Neural cell (in vitro differentiated cells): ENCODE data around the gene BCL2.

Experiments used
- EZH2 ChIP-seq: fragments of 200-600, 300-800 bp; shearing (Covaris generic), sonication (generic); IDR thresholded peaks from 2 replicates; pipeline ENCODE4 v1.6.1; 2014; ENCODE audit warnings: antibody characterized with exemption, low read length, borderline replicate concordance, mild to moderate bottlenecking; ENCODE audit not compliant: insufficient read depth, poor library complexity, severe bottlenecking
- POLR2AphosphoS5 ChIP-seq: IDR thresholded peaks from 2 replicates; pipeline ENCODE4 v1.6.1; 2012
- RAD21 ChIP-seq: fragments of 450-650 bp; conservative IDR thresholded peaks from 2 replicates; pipeline ENCODE4 v1.6.1; 2014; ENCODE audit warnings: antibody characterized with exemption, mild to moderate bottlenecking, moderate library complexity
- TF ChIP-seq, protein P1 (sequence below): fragments of 450-650 bp; IDR thresholded peaks from 2 replicates; pipeline ENCODE4 v1.5.1; 2014; ENCODE audit warnings: antibody characterized with exemption, mild to moderate bottlenecking, moderate library complexity; ENCODE audit not compliant: poor library complexity, severe bottlenecking

DNA sequence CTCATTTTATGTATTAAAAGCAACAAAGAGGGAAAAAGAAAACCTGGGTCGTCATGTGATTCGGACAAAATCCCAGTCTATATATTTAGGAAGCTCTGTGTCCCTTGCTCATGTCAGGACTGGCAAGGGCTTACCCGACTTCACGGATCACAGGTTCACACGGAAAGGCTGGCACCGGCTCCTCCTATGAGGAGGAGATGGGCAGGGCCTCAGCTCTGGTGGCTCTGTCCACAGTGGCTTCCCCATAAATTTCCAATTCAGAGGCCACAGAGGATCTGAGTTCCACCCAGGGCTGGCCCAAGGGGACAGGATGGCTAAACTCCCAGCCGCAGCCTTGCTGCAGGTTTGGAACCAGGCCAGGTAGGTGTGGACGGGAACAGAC is 186.8 kb downstream of the BCL2 start:
- TF ChIP-seq, protein P1, sequence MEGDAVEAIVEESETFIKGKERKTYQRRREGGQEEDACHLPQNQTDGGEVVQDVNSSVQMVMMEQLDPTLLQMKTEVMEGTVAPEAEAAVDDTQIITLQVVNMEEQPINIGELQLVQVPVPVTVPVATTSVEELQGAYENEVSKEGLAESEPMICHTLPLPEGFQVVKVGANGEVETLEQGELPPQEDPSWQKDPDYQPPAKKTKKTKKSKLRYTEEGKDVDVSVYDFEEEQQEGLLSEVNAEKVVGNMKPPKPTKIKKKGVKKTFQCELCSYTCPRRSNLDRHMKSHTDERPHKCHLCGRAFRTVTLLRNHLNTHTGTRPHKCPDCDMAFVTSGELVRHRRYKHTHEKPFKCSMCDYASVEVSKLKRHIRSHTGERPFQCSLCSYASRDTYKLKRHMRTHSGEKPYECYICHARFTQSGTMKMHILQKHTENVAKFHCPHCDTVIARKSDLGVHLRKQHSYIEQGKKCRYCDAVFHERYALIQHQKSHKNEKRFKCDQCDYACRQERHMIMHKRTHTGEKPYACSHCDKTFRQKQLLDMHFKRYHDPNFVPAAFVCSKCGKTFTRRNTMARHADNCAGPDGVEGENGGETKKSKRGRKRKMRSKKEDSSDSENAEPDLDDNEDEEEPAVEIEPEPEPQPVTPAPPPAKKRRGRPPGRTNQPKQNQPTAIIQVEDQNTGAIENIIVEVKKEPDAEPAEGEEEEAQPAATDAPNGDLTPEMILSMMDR: no peak
- TF ChIP-seq EZH2: no peak
- TF ChIP-seq POLR2AphosphoS5: no peak
- TF ChIP-seq RAD21: no peak
